DMS153 treated with DMSO at 0.1 percent for 48 hours (cell line): ENCODE data around the gene CCDC33.
A peak's percentile ranks its signal among the peaks of the same experiment; 100 is the strongest.

Source experiments
- DNase-seq: peaks from one replicate; lab custom pipeline; 2025; ENCODE audit not compliant: unreplicated experiment; lab: John Stamatoyannopoulos, UW

CCDC33 gene

GRCh38 chr15:74377831-74378766, 142.0 kb downstream of the CCDC33 start:
- no peak for DNase-seq

DNA sequence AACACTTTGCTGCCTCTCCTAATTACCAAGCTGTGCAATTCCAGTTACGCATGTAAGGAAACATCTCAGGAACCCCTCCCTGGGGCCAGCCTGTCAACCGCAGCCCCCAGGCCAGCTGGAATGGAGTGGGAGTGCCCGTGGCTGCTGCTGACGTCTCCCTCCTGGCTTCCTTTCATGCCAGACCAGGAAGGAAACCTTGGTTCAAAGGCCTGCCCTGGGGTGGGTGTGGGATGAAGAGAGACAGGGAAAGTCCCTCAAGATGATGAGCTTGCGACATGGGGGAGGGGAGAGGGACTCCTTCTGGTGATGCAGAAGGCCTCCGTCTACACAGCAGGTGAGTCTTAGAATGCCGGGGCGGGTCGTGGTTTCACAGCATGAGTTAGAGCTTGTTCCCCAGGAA, 142.7 kb downstream of the CCDC33 start:
- no peak for DNase-seq

- no peak for DNase-seq
These were observed 144.4 kb downstream of the CCDC33 start for GRCh38 chr15:74380361-74381189.

DNA sequence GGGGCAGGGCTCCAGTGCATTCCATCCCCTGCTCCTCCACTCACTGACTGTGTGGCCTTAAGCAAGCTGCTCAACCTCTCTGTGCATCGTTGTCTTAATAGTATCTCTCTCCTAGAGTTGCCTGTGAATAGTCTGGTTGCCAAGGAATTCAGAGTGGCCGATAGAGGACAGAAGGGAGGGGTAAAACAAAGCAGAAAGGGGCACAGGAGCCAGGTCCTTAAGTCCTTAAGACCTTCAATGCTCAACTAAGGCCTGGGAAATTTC, 145.0 kb downstream of the CCDC33 start:
- DNase-seq, result no peak

GRCh38 chr15:74381481-74381880, 145.4 kb downstream of the CCDC33 start:
- DNase-seq, result no peak

DNA sequence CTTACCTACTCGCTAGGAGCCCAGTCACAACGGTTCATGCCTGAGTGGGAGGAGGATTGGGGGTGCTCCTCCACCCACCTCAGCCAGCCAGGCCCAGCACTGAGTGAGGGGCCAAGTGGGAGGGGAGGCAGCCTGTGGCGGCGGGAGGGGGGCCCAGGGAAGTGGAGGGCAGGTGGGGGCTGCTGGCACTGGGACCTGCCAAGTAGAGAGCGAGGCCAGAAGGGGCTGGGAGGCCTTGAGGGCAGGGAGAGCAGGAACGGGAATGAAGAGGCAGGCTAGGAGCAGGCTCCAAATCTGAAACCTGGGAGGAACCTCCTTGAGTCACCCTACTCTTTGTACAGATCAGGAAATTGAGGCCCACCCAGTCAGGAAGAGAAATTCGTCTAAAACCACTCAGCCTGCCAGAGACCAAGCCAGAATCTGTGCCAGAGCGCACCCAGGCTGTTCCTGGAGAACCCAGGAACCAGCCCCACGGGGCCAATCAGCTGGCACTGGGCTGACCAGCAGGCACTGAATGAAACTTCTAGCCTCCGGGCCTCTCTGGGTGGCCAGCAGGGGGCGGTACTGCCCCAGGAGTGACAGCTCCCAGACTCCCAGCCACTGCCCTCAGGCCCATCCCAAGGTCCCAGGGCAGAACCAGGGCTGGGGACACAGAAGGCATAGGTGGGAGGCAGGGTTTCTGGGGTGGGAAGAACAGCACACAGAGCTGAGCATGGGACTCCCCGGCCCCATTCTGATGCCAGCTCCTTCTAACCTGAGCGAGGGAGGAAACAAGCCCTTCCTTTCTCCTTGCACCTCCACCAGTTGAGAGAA, 146.1 kb downstream of the CCDC33 start:
- DNase-seq, result peak; percentile 30

DNA sequence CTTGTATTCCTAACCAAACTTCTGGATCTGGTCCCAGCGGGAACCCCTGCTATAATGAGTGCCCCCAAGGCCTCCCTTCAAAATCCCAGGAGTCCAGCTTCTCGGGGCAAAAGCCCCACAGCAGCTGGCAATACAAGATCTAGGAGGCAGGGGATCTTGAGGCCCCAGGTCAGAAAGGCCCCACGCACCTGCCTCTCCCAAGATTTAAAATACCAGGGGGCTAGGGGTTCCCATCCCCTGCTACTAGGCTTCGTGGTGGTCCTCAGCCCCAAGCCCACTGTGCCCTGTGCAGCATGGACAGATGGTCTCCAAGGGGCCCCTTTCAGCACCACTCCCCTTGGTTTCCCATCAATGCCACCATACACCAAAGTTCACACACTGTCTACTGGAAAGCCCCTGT, 147.2 kb downstream of the CCDC33 start:
- no peak for DNase-seq

- DNase-seq, result no peak
These were observed 147.8 kb downstream of the CCDC33 start for GRCh38 chr15:74383695-74384565.

GRCh38 chr15:74384566-74384880, 148.4 kb downstream of the CCDC33 start:
- DNase-seq, result no peak

GRCh38 chr15:74384881-74385643, 148.9 kb downstream of the CCDC33 start:
- no peak for DNase-seq

DNA sequence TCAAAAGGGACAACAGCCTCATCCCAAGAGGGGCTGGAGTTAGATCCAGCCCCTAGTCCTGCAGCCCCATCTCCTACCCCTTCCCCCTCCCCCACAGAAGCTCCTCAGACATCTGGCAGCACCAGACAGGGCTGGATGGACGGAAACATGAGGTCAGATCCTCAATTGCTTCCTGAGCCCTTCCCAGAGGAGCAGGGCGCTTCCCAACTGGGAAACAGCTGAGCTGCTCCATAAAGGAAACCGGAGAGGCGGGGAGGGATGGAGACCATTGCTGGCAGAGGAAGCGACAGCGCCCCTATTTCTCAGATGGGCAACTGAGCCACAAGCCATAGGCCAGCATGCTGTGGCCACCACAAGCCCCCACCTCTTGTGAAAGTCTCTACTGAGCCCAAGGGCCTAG, 149.6 kb downstream of the CCDC33 start:
- DNase-seq, result no peak
